SK-N-SH (cell line): ENCODE results near the gene C1S. TPM values are rescaled to one million over a fixed set of nuclear protein-coding genes. Genes with fewer than 3 reads are reported as not detected.

ENCODE experiments used
- CTCF ChIA-PET: fragments of 300-600, 350-600 bp; formaldehyde crosslinking; extraction: SDS; loops from one replicate; lab custom pipeline; 2021; lab: Yijun Ruan, JAX
- POLR2A ChIA-PET: fragments of 350-600 bp; sonication (Branson Sonifier 250); formaldehyde crosslinking; extraction: SDS; loops from one replicate; lab custom pipeline; 2020; ENCODE audit warnings: antibody characterized with exemption, inconsistent platforms; lab: Yijun Ruan, JAX
- DNase-seq: peaks from one replicate; pipeline ENCODE4 v3.0.0; 2012
- H2AFZ ChIP-seq: fragments of 200-600 bp; sonication (generic); 2 replicates; pipeline ENCODE4 v1.8.1; 2016; ENCODE audit warnings: antibody characterized with exemption, mild to moderate bottlenecking, low read depth
- H3F3A ChIP-seq: fragments of 200-600 bp; sonication (generic); replicated peaks from 2 replicates; pipeline ENCODE3; 2016; ENCODE audit warnings: antibody characterized with exemption, mild to moderate bottlenecking; ENCODE audit not compliant: insufficient read depth
- H3K27ac ChIP-seq, 2 experiments: fragments of 200-500 bp in 1 of 2; fragments of 200-600 bp in 1 of 2; sonication (Bioruptor generic) in 1 of 2; sonication (generic), shearing (Covaris generic) in 1 of 2; 2 replicates each; pipeline versions ENCODE4 v1.5.1 to v1.6.1; 2014 to 2016; ENCODE audit warnings: low read depth in 2 of 2, inconsistent platforms in 1 of 2, low read length in 1 of 2, mild to moderate bottlenecking in 1 of 2, mixed read lengths in 1 of 2
- H3K27me3 ChIP-seq: fragments of 200-600 bp; sonication (generic), shearing (Covaris generic); 2 replicates; pipeline ENCODE4 v1.6.1; 2016; ENCODE audit warnings: mixed run types; ENCODE audit not compliant: insufficient read depth
- H3K36me3 ChIP-seq, 2 experiments: fragments of 200-500 bp in 1 of 2; fragments of 200-600 bp in 1 of 2; sonication (Bioruptor generic) in 1 of 2; sonication (generic) in 1 of 2; replicated peaks in 1 of 2; 2 replicates each; pipeline versions ENCODE3 to v1.5.1; 2014 to 2016; ENCODE audit warnings: low read length in 1 of 2, mild to moderate bottlenecking in 1 of 2; ENCODE audit not compliant: insufficient read depth in 2 of 2, control insufficient read depth in 1 of 2
- H3K4me1 ChIP-seq, 2 experiments: fragments of 200-500 bp in 1 of 2; fragments of 200-600 bp in 1 of 2; sonication (Bioruptor generic) in 1 of 2; sonication (generic), shearing (Covaris generic) in 1 of 2; 2 replicates each; pipeline versions ENCODE4 v1.5.1 to v1.6.1; 2014 to 2016; ENCODE audit warnings: low read depth in 1 of 2, low read length in 1 of 2, mixed run types in 1 of 2; ENCODE audit not compliant: insufficient read depth in 2 of 2, control insufficient read depth in 1 of 2
- H3K4me2 ChIP-seq: fragments of 200-600 bp; sonication (generic), shearing (Covaris generic); 2 replicates; pipeline ENCODE4 v1.6.1; 2017; ENCODE audit warnings: mixed run types
- H3K4me3 ChIP-seq, 2 experiments: fragments of 200-500 bp in 1 of 2; fragments of 200-600 bp in 1 of 2; sonication (Bioruptor generic) in 1 of 2; sonication (generic), shearing (Covaris generic) in 1 of 2; 2 replicates each; pipeline versions ENCODE4 v1.5.1 to v1.8.1; 2014 to 2016; ENCODE audit warnings: low read depth in 2 of 2, inconsistent platforms in 1 of 2, low read length in 1 of 2, mild to moderate bottlenecking in 1 of 2, mixed read lengths in 1 of 2, moderate library complexity in 1 of 2
- H3K79me2 ChIP-seq: fragments of 200-600 bp; sonication (generic); 2 replicates; pipeline ENCODE4 v1.8.1; 2017; ENCODE audit warnings: mild to moderate bottlenecking; ENCODE audit not compliant: insufficient read depth
- H3K9ac ChIP-seq: fragments of 200-600 bp; sonication (generic); 2 replicates; pipeline ENCODE4 v1.6.1; 2017; ENCODE audit warnings: mixed run types
- H3K9me2 ChIP-seq: fragments of 200-600 bp; sonication (generic); 2 replicates; pipeline ENCODE4 v1.6.1; 2017; ENCODE audit warnings: mixed run types
- H3K9me3 ChIP-seq: fragments of 200-600 bp; sonication (generic); 2 replicates; pipeline ENCODE4 v1.6.1; 2017; ENCODE audit warnings: mixed run types, mild to moderate bottlenecking, moderate library complexity
- H4K20me1 ChIP-seq: fragments of 200-600 bp; sonication (generic); 2 replicates; pipeline ENCODE4 v1.6.1; 2017; ENCODE audit warnings: mild to moderate bottlenecking, mixed run types; ENCODE audit not compliant: insufficient read depth
- EZH2phosphoT487 ChIP-seq: fragments of 200-600 bp; sonication (generic); IDR thresholded peaks from 2 replicates; pipeline ENCODE4 v1.6.1; 2017; ENCODE audit warnings: low read depth, mixed run types, mild to moderate bottlenecking, antibody characterized with exemption, moderate library complexity, borderline replicate concordance
- GATA2 ChIP-seq: sonication (generic); formaldehyde crosslinking; IDR thresholded peaks from 2 replicates; pipeline ENCODE4 v1.5.0; 2020; ENCODE audit warnings: mild to moderate bottlenecking, missing genetic modification reagents
- JUND ChIP-seq: IDR thresholded peaks from 2 replicates; pipeline ENCODE4 v1.4.0; 2012
- MEF2A ChIP-seq: IDR thresholded peaks from 2 replicates; pipeline ENCODE4 v1.4.0; 2012; ENCODE audit warnings: low read depth, borderline replicate concordance
- MXI1 ChIP-seq: IDR thresholded peaks from 2 replicates; pipeline ENCODE4 v1.6.1; 2012; ENCODE audit warnings: mild to moderate bottlenecking, low read depth, low read length, improper control_type of control experiment
- NFIC ChIP-seq: IDR thresholded peaks from 2 replicates; pipeline ENCODE4 v1.4.0; 2012; ENCODE audit warnings: borderline replicate concordance
- POLR2AphosphoS5 ChIP-seq: IDR thresholded peaks from 2 replicates; pipeline ENCODE4 v1.6.1; 2012; ENCODE audit warnings: low read depth, low read length
- RXRA ChIP-seq: IDR thresholded peaks from 2 replicates; pipeline ENCODE4 v1.4.0; 2012; ENCODE audit warnings: low read depth, mild to moderate bottlenecking, borderline replicate concordance
- SMC3 ChIP-seq: IDR thresholded peaks from 2 replicates; pipeline ENCODE4 v1.6.1; 2012; ENCODE audit warnings: low read depth, low read length, improper control_type of control experiment
- TEAD4 ChIP-seq: IDR thresholded peaks from 2 replicates; pipeline ENCODE4 v1.4.0; 2012; ENCODE audit warnings: mild to moderate bottlenecking, borderline replicate concordance; ENCODE audit not compliant: insufficient read depth
- WGBS: methylation state at CpG from one replicate; pipeline ENCODE4 v1.1.6; 2017; ENCODE audit warnings: low lambda C conversion rate; 5-methylcytosine and 5-hydroxymethylcytosine counted together
- polyA plus RNA-seq, 3 experiments: library from polyadenylated mRNA; depleted of rRNA; stranded (reverse); fragments of >200 nt; gene quantifications; 2 replicates each; pipeline ENCODE4 v1.2.3, GENCODE V29; 2012
- TF ChIP-seq, protein P1 (sequence below): fragments of 200-600 bp; sonication (generic); IDR thresholded peaks from 2 replicates; pipeline ENCODE4 v1.6.1; 2017; ENCODE audit warnings: antibody characterized with exemption, mild to moderate bottlenecking, moderate library complexity
- TF ChIP-seq, protein P2 (sequence below): IDR thresholded peaks from 2 replicates; pipeline ENCODE4 v1.4.0; 2012; ENCODE audit warnings: low read depth
- TF ChIP-seq, protein P3 (sequence below): fragments of 150-350 bp; IDR thresholded peaks from 2 replicates; pipeline ENCODE4 v1.6.1; 2016; ENCODE audit warnings: mild to moderate bottlenecking, low read depth, low read length
- TF ChIP-seq, protein P4 (sequence below): IDR thresholded peaks from 2 replicates; pipeline ENCODE4; 2012

The C1S gene
- polyA plus RNA-seq, 1 of the 3 experiments (the other 2 are of a cell fraction) = 14.5 TPM

DNA sequence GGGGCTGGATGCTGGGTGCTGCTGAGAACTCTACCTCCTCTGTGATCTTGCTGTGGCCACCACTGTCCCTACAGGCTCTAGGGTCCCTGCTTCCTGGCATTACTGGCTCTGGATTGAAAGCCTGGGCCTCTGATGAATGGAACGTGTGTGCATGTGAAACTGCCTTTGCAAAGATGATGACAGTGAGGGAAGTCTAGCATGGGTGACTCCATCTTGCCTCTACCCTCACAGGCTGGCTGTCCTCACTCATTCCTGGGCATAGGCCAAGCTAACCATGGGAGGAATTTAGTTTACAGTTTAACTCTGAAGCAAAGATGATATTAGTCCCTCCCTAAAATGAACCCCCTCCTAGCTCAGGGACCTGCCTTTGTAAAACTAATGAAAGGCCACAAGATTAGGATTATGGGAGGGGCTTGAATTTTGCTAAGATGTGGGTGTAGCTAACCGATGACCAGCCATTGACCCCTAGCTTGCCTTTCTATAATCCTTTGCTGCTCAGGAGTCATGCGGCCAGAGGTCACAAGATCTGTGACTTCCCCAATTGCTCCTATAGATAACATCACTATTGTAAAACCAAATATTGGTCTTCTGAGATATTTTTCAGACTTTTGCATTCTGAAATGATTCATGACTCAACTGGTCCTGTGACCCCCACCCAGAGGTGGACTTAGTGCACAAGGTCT, 2.2 kb upstream of the C1S start:
- no peak overlapping the region for H2AFZ ChIP-seq
- CTCF ChIA-PET = interaction anchor here (0.8 to 1.6 kb wide), 5 partner anchors 15 to 134 kb away, joined by 3 to 5 read pairs (median 3); no protein-coding TSS in a partner anchor
- no peak overlapping the region for H3K9ac ChIP-seq
- H4K20me1 ChIP-seq = no peaks in the 10 kb centered on the region
- H3K27me3 ChIP-seq = peaks cover 36% of the 10 kb centered on the region; the same call in 1 of the 2 replicates
- H3K36me3 ChIP-seq = no peaks in the 10 kb centered on the region
- H3K27ac ChIP-seq = no peak overlapping the region
- H3K9me2 ChIP-seq = no peaks in the 10 kb centered on the region
- H3K79me2 ChIP-seq = no peaks in the 10 kb centered on the region
- H3F3A ChIP-seq = no peaks in the 10 kb centered on the region
- H3K9me3 ChIP-seq = no peaks in the 10 kb centered on the region
- DNase-seq = no peak
- H3K4me1 ChIP-seq = no peaks in the 10 kb centered on the region
- WGBS = 50% methylated on average over 3 of the region's 3 CpGs
- TF ChIP-seq, protein P1, sequence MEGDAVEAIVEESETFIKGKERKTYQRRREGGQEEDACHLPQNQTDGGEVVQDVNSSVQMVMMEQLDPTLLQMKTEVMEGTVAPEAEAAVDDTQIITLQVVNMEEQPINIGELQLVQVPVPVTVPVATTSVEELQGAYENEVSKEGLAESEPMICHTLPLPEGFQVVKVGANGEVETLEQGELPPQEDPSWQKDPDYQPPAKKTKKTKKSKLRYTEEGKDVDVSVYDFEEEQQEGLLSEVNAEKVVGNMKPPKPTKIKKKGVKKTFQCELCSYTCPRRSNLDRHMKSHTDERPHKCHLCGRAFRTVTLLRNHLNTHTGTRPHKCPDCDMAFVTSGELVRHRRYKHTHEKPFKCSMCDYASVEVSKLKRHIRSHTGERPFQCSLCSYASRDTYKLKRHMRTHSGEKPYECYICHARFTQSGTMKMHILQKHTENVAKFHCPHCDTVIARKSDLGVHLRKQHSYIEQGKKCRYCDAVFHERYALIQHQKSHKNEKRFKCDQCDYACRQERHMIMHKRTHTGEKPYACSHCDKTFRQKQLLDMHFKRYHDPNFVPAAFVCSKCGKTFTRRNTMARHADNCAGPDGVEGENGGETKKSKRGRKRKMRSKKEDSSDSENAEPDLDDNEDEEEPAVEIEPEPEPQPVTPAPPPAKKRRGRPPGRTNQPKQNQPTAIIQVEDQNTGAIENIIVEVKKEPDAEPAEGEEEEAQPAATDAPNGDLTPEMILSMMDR = no peak
- TF ChIP-seq TEAD4 = no peak
- no peak for TF ChIP-seq NFIC
- no peak for TF ChIP-seq MXI1
- TF ChIP-seq, protein P2, sequence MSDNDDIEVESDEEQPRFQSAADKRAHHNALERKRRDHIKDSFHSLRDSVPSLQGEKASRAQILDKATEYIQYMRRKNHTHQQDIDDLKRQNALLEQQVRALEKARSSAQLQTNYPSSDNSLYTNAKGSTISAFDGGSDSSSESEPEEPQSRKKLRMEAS = no peak
- TF ChIP-seq GATA2 (CRISPR knock-in tag) = no peak
- TF ChIP-seq, protein P3, sequence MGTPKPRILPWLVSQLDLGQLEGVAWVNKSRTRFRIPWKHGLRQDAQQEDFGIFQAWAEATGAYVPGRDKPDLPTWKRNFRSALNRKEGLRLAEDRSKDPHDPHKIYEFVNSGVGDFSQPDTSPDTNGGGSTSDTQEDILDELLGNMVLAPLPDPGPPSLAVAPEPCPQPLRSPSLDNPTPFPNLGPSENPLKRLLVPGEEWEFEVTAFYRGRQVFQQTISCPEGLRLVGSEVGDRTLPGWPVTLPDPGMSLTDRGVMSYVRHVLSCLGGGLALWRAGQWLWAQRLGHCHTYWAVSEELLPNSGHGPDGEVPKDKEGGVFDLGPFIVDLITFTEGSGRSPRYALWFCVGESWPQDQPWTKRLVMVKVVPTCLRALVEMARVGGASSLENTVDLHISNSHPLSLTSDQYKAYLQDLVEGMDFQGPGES = no peak
- TF ChIP-seq, all 33 proteins: peak for 0
- no peak overlapping the region for H3K4me2 ChIP-seq
- H3K4me3 ChIP-seq = no peak overlapping the region
- POLR2A ChIA-PET = no interaction called here

DNA sequence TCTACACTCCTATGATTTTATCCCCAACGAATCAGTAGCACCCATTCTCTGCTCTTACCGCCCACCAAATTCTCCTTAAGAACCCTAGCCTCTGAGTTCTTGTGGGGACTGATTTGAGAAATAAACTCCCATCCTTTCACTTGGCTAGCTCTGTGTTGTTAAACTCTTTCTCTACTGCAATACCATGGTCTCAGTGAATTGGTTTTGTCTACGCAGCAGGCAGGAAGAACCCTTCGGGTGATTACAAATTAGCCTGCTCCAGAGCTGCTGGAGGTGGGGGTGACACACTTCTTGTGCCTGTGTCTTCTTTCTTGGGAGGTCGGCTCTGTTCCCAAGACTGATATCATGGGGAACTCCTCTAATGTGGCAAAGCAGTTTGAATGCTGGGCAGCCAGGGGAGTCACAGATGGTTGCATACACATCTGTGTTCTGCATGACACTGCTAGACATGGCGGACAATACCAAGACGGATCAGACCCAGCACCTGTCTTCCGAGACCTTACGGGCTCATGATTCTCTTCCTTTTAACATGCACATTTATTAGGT, 1.6 kb upstream of the C1S start:
- Histone ChIP-seq H3K36me3 (no peaks in the 10 kb centered on the region), H3K9ac (no peak overlapping the region), H3K4me2 (no peak overlapping the region), H4K20me1 (no peaks in the 10 kb centered on the region), H3K27me3 (peaks cover 35% of the 10 kb centered on the region; the same call in 1 of the 2 replicates), H3K79me2 (no peaks in the 10 kb centered on the region), H3K9me3 (no peaks in the 10 kb centered on the region), H3F3A (no peaks in the 10 kb centered on the region), H3K27ac (no peak overlapping the region), H3K4me1 (no peaks in the 10 kb centered on the region), H3K4me3 (no peak overlapping the region), H3K9me2 (no peaks in the 10 kb centered on the region), H2AFZ (no peak overlapping the region)
- ChIA-PET CTCF (interaction anchor here (1.1 to 1.5 kb wide), 2 partner anchors 16 to 96 kb away, joined by 3 to 5 read pairs; no protein-coding TSS in a partner anchor), POLR2A (no interaction called here)
- DNase-seq = no peak
- 81% methylated on average over 9 of the region's 9 CpGs for WGBS
- TF ChIP-seq EZH2phosphoT487 = no peak
- TF ChIP-seq, protein P4, sequence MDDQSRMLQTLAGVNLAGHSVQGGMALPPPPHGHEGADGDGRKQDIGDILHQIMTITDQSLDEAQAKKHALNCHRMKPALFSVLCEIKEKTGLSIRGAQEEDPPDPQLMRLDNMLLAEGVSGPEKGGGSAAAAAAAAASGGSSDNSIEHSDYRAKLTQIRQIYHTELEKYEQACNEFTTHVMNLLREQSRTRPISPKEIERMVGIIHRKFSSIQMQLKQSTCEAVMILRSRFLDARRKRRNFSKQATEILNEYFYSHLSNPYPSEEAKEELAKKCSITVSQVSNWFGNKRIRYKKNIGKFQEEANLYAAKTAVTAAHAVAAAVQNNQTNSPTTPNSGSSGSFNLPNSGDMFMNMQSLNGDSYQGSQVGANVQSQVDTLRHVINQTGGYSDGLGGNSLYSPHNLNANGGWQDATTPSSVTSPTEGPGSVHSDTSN = no peak
- TF ChIP-seq SMC3 = no peak
- TF ChIP-seq NFIC = no peak
- no peak for TF ChIP-seq TEAD4
- TF ChIP-seq RXRA = no peak
- TF ChIP-seq JUND = no peak
- TF ChIP-seq MEF2A = no peak
- TF ChIP-seq, protein P3 = no peak
- no peak for TF ChIP-seq POLR2AphosphoS5
- TF ChIP-seq, protein P1 = no peak
